Measurements from ENCODE around the gene MAPK14.

MAPK14 gene

DNA sequence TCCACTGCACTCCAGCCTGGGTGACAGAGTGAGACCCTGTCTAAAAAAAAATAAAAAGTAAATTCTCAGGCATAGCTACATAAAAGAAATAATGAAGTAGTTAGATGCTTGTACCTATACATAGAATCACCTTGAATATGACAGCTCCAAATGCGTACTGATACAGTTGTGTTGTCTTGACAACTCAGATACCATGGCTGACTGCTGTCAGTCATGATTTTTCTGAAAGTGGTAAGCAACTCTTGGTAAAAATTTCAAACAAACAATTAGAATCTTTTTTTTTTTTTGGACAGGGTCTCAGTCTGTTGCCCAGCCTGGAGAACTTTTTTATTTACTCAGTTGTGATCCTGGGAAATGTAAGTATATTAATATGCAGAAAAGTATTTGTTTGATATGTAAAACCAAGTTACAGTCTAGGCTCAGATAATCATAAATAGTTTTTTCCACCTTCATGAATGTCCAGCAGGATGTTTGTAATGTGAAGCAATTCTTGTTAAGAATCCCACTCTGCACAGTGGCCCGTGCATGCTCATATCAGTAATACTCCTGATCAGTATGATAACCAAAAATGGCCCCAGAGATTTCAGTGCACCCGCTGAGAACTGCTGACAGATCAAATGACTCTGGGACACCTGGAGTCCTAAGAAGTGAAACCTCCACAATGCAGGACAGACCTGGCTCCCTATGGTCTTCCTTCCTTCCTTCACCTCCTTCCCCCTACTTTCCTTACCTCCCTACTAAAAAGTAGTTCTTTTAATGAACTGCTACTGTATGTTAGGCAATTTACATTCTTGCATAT lies 88.7 kb downstream of the MAPK14 start:
- H3K4me1 ChIP-seq (ENCODE audit: control insufficient read depth, insufficient read depth, low read length) = peaks cover 4% of the 10 kb centered on the region
- no peak overlapping the region for H3K27ac ChIP-seq (ENCODE audit: low read length)
- peaks cover 9 to 16% of the 10 kb centered on the region in 2 donors for H3K36me3 ChIP-seq (ENCODE audit: control insufficient read depth in 2 of 2, insufficient read depth in 2 of 2, low read length in 2 of 2)
- no peaks in the 10 kb centered on the region for H3K9me3 ChIP-seq (ENCODE audit: control insufficient read depth in 2 of 2, low read length in 2 of 2)
- H3K4me3 ChIP-seq (ENCODE audit: low read length in 2 of 2) = no peak overlapping the region
- no peak overlapping the region for H3K9ac ChIP-seq (ENCODE audit: low read length in 2 of 2)
- H3K27me3 ChIP-seq (ENCODE audit: control insufficient read depth in 1 of 2, insufficient read depth in 2 of 2, low read length in 2 of 2) = no peaks in the 10 kb centered on the region

DNA sequence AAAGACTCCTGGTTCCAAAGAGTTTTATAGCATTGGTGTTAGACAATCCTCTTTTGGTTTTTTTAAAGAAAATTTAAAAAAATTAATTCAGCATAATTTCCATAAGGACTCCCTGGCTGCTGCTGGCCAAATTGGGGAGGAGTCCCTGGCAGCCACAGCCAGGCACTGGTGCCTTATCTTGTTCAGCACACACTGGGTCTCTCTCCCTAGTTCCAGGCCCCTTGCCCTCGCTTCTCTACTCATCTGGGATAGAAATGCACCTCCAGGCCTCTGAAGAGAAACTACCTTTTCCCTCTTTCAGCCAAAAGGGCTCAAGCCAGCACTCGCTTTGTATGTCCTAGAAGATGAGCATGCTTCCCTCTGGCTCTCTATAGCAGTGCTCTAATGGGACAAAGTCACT lies 89.3 kb downstream of the MAPK14 start:
- Histone ChIP-seq H3K9me3 (ENCODE audit: control insufficient read depth in 2 of 2, low read length in 2 of 2) (no peaks in the 10 kb centered on the region), H3K9ac (ENCODE audit: low read length in 2 of 2) (no peak overlapping the region), H3K27me3 (ENCODE audit: control insufficient read depth in 1 of 2, insufficient read depth in 2 of 2, low read length in 2 of 2) (no peaks in the 10 kb centered on the region), H3K36me3 (ENCODE audit: control insufficient read depth in 2 of 2, insufficient read depth in 2 of 2, low read length in 2 of 2) (peaks cover 4 to 16% of the 10 kb centered on the region in 2 donors), H3K4me3 (ENCODE audit: low read length in 2 of 2) (no peak overlapping the region), H3K27ac (ENCODE audit: low read length) (no peak overlapping the region), H3K4me1 (ENCODE audit: control insufficient read depth, insufficient read depth, low read length) (peaks cover 6% of the 10 kb centered on the region)

DNA sequence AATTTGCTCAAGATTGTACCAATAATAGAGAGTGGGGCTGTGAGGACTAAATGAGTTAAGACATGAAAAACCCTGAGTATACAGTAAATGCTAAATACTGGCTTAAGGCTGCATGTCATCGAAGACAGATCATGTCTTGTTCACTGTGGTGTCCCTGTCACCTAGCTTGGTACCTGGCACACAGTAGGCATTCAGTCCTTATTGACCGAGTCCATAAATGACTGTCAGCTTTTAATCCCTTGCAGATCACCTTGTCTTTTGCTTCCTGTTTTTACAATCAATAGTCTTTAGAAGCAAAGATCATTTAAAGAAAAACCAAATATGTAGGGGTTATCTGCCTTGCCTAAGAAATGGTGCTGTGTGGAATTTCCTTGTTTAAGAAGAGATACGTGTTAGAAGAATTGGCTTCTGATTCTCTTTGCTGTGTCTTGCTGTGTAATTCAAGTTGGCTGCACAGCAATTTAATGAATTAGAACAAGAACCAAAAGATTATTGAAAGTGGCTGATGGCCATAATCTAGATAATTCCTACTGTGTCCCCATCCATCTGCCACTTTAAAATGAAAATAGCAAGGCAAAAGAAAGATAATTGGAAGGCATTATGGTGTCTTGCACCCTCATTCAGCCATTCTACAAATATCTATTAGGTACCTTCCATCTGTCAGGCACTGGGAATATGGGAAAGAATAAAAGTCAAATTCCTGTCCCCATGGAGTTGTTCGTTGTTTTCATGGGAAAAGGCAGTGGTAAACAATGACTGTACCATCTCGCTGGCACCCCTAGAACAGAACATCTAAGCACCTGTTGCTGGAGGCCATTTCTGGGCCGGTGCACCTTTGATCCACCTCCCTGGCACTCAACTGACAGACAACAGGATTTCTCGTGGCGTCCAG lies 90.3 kb downstream of the MAPK14 start:
- Histone ChIP-seq H3K27me3 (ENCODE audit: control insufficient read depth in 1 of 2, insufficient read depth in 2 of 2, low read length in 2 of 2) (no peaks in the 10 kb centered on the region), H3K27ac (ENCODE audit: low read length) (no peak overlapping the region), H3K9ac (ENCODE audit: low read length in 2 of 2) (no peak overlapping the region), H3K9me3 (ENCODE audit: control insufficient read depth in 2 of 2, low read length in 2 of 2) (no peaks in the 10 kb centered on the region), H3K4me3 (ENCODE audit: low read length in 2 of 2) (no peak overlapping the region), H3K36me3 (ENCODE audit: control insufficient read depth in 2 of 2, insufficient read depth in 2 of 2, low read length in 2 of 2) (peaks cover 4 to 16% of the 10 kb centered on the region in 2 donors), H3K4me1 (ENCODE audit: control insufficient read depth, insufficient read depth, low read length) (peaks cover 6% of the 10 kb centered on the region)

DNA sequence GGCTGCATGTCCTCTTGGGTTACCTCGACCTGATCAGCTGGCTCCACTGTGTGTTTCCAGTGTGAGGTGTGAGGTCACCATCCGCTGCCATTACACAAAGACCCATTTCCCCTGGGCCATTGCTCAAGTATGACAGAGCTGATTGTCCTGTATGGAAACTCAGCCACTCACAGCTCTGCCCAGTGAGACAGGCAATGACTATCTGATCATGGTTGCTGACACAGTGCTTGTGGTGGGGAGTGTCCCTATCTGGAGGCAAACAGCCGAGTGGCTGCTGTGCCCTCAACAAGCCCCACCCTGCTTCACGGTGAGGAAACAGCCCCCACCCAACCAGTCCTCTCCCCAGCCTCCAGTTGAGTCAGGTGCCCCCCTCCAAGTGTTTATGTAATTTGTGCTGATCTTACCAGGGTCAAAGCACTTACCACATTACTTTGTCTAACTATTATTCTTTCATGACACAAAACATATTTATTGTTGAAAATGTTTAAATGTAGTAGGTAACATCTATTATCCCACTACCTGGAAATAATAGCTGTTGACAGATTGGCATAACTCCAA lies 91.0 kb downstream of the MAPK14 start:
- Histone ChIP-seq H3K27me3 (ENCODE audit: control insufficient read depth in 1 of 2, insufficient read depth in 2 of 2, low read length in 2 of 2) (no peaks in the 10 kb centered on the region), H3K9me3 (ENCODE audit: control insufficient read depth in 2 of 2, low read length in 2 of 2) (no peaks in the 10 kb centered on the region), H3K4me1 (ENCODE audit: control insufficient read depth, insufficient read depth, low read length) (peaks cover 8% of the 10 kb centered on the region), H3K4me3 (ENCODE audit: low read length in 2 of 2) (no peak overlapping the region), H3K27ac (ENCODE audit: low read length) (no peak overlapping the region), H3K36me3 (ENCODE audit: control insufficient read depth in 2 of 2, insufficient read depth in 2 of 2, low read length in 2 of 2) (peaks cover 4 to 16% of the 10 kb centered on the region in 2 donors), H3K9ac (ENCODE audit: low read length in 2 of 2) (no peak overlapping the region)

DNA sequence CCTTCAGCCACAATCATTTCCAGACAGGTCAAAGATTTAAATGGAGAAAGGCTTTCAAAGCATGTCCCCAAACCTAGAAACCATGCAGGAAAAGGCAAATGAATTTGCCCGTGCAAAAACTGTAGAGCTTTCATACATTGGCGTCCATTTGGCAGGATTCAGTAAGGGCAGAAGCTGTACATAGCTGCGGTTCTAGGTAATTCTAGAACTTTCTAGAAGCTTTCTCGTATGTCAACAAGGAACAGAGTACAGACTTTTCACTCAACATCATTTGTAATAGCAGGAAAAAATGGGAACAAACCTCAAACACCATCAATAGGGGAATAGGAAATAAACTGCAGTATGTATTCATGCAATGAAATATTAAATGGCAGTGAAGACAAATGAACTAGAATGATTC lies 91.6 kb downstream of the MAPK14 start:
- peaks cover 4 to 16% of the 10 kb centered on the region in 2 donors for H3K36me3 ChIP-seq (ENCODE audit: control insufficient read depth in 2 of 2, insufficient read depth in 2 of 2, low read length in 2 of 2)
- H3K9ac ChIP-seq (ENCODE audit: low read length in 2 of 2) = no peak overlapping the region
- no peaks in the 10 kb centered on the region for H3K27me3 ChIP-seq (ENCODE audit: control insufficient read depth in 1 of 2, insufficient read depth in 2 of 2, low read length in 2 of 2)
- no peak overlapping the region for H3K27ac ChIP-seq (ENCODE audit: low read length)
- H3K4me1 ChIP-seq (ENCODE audit: control insufficient read depth, insufficient read depth, low read length) = peaks cover 9% of the 10 kb centered on the region
- no peak overlapping the region for H3K4me3 ChIP-seq (ENCODE audit: low read length in 2 of 2)
- no peaks in the 10 kb centered on the region for H3K9me3 ChIP-seq (ENCODE audit: control insufficient read depth in 2 of 2, low read length in 2 of 2)

DNA sequence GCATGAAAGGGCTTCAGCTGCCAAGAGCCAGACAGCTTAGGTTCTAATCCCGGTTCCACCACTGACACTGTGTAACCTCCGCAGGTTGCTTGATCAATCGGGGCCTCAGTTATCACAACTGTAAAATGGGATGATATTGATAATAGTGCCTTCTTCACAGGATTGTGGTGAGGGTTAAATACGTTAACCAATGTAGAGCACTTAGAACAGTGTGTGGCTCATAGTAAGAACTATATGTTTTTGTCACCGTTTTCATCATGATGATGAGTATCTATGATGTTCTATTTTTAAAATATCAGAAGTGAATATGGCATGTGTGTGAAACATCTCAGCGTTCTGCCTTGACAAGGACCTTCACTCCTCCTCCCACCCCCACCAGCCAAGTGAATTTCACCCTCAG lies 92.4 kb downstream of the MAPK14 start:
- H3K4me1 ChIP-seq (ENCODE audit: control insufficient read depth, insufficient read depth, low read length) = peaks cover 12% of the 10 kb centered on the region
- peaks cover 4 to 15% of the 10 kb centered on the region in 2 donors for H3K36me3 ChIP-seq (ENCODE audit: control insufficient read depth in 2 of 2, insufficient read depth in 2 of 2, low read length in 2 of 2)
- no peaks in the 10 kb centered on the region for H3K9me3 ChIP-seq (ENCODE audit: control insufficient read depth in 2 of 2, low read length in 2 of 2)
- H3K4me3 ChIP-seq (ENCODE audit: low read length in 2 of 2) = no peak overlapping the region
- no peak overlapping the region for H3K27ac ChIP-seq (ENCODE audit: low read length)
- no peak overlapping the region for H3K9ac ChIP-seq (ENCODE audit: low read length in 2 of 2)
- no peaks in the 10 kb centered on the region for H3K27me3 ChIP-seq (ENCODE audit: control insufficient read depth in 1 of 2, insufficient read depth in 2 of 2, low read length in 2 of 2)

DNA sequence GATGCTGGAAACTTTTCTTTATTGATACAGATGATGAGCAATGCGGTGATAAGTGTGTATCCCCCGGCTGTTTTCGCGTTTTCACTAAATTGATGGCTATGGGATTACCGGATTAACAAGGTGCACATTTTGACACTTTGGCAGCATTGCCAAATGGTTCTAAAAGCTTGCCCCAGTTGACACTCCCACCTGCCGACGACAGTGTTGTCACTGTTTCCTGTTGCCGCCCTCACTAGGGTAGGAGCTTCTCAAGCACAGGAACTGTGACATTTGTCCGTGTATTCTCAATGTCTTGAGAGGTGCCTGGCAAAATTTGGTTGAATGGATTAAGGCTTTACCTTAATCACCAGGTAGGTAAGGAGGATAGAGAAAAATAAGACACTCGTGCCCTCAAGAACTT lies 92.9 kb downstream of the MAPK14 start:
- H3K4me1 ChIP-seq (ENCODE audit: control insufficient read depth, insufficient read depth, low read length) = peaks cover 12% of the 10 kb centered on the region
- H3K9ac ChIP-seq (ENCODE audit: low read length in 2 of 2) = no peak overlapping the region
- H3K4me3 ChIP-seq (ENCODE audit: low read length in 2 of 2) = no peak overlapping the region
- H3K27me3 ChIP-seq (ENCODE audit: control insufficient read depth in 1 of 2, insufficient read depth in 2 of 2, low read length in 2 of 2) = no peaks in the 10 kb centered on the region
- no peak overlapping the region for H3K27ac ChIP-seq (ENCODE audit: low read length)
- H3K36me3 ChIP-seq (ENCODE audit: control insufficient read depth in 2 of 2, insufficient read depth in 2 of 2, low read length in 2 of 2) = peaks cover 4 to 15% of the 10 kb centered on the region in 2 donors
- H3K9me3 ChIP-seq (ENCODE audit: control insufficient read depth in 2 of 2, low read length in 2 of 2) = no peaks in the 10 kb centered on the region

DNA sequence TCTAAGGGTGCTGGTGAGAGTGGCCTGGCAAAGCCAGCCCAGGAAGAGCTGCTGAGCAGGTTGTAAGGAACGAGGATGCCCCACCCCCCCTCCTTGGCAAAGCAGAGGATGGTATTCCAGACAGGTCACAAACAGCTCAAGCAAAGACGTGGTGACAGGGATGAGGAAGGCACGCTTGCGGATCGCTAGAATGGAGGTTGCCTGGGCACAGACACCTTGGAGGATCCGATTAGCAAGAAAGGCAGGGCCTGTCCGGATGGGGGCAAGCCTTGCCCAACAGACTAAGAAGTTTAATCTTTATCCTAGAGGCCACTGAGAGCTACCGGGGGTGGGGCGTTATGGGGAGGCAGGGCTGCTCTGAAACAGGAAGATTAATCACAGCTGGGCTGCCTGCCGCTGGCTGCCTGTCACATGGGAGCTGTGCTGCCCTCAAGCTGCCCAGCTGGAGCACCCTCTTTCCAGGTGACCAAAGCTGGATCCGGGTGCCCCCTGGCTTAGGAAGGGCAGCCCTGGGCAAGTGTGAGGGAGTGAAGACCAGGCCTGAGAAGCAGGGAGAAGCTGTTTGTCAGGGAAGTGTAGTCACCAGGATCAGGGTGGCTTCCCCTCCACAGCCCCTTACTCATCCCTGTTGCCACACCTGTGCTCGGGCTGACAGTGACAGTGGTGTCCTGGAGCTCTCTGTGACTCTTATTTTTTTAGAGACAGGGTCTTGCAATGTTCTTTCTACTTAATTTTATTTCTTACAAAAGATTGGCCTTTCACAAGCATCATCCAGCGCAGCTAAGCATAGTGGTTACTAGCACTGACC lies 93.6 kb downstream of the MAPK14 start:
- no peaks in the 10 kb centered on the region for H3K9me3 ChIP-seq (ENCODE audit: control insufficient read depth in 2 of 2, low read length in 2 of 2)
- H3K27me3 ChIP-seq (ENCODE audit: control insufficient read depth in 1 of 2, insufficient read depth in 2 of 2, low read length in 2 of 2) = no peaks in the 10 kb centered on the region
- peaks cover 4 to 15% of the 10 kb centered on the region in 2 donors for H3K36me3 ChIP-seq (ENCODE audit: control insufficient read depth in 2 of 2, insufficient read depth in 2 of 2, low read length in 2 of 2)
- H3K4me3 ChIP-seq (ENCODE audit: low read length in 2 of 2) = no peak overlapping the region
- no peak overlapping the region for H3K27ac ChIP-seq (ENCODE audit: low read length)
- H3K4me1 ChIP-seq (ENCODE audit: control insufficient read depth, insufficient read depth, low read length) = peaks cover 12% of the 10 kb centered on the region
- peak overlapping the region in 1 of 2 donors; percentile 13 for H3K9ac ChIP-seq (ENCODE audit: low read length in 2 of 2)

DNA sequence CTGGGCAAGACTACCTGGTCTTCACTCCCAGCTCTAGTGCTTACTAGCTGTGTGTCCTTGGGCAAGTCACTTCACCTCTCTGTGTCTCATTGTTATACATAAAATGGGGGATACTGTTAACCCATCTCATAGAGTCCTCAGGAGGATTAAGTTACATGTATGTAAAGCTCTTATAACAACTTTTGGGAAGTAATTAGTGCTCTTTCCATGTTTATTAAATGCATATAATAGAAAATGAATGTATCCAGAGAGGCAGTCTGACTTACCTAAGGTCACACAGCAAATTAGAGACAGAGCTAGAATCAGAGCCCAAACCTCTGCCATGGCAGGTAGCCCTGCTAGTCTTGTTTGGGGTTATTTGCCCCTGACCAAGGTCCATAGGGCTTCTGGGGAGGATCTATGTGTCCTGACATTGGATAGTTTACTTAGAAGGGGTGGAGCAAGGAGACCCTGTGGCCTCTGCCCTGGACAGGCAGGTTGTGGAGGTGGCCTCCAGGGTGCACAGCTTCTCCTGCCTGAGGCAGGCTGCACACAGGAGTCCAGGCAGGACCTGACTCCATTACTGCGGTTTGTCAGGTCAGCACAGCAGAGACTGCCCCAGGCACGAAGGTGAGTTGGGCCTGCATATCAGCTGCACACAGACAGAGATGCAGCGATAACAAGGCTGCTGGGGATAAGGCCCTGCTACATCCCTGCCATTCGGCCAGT lies 94.3 kb downstream of the MAPK14 start:
- Histone ChIP-seq H3K4me1 (ENCODE audit: control insufficient read depth, insufficient read depth, low read length) (peaks cover 12% of the 10 kb centered on the region), H3K36me3 (ENCODE audit: control insufficient read depth in 2 of 2, insufficient read depth in 2 of 2, low read length in 2 of 2) (peaks cover 0 to 14% of the 10 kb centered on the region in 2 donors), H3K27ac (ENCODE audit: low read length) (no peak overlapping the region), H3K9ac (ENCODE audit: low read length in 2 of 2) (no peak overlapping the region), H3K9me3 (ENCODE audit: control insufficient read depth in 2 of 2, low read length in 2 of 2) (no peaks in the 10 kb centered on the region), H3K4me3 (ENCODE audit: low read length in 2 of 2) (no peak overlapping the region), H3K27me3 (ENCODE audit: control insufficient read depth in 1 of 2, insufficient read depth in 2 of 2, low read length in 2 of 2) (no peaks in the 10 kb centered on the region)
